K562 (cell line): ENCODE results near the gene KRTAP5-1.

ENCODE experiments used
- ATF4 ChIP-seq: fragments of 450-650 bp; formaldehyde crosslinking; IDR thresholded peaks from 2 replicates; pipeline ENCODE4 v1.4.0; 2022; ENCODE audit warnings: mild to moderate bottlenecking, moderate library complexity
- CTCF ChIP-seq, 3 experiments: IDR thresholded peaks in 2 of 3; conservative IDR thresholded peaks in 1 of 3; 2 replicates each; pipeline ENCODE4 v1.5.1; 2011 to 2012; ENCODE audit warnings: low read length in 3 of 3, mild to moderate bottlenecking in 3 of 3, control low read depth in 2 of 3, improper control_type of control experiment in 1 of 3, inconsistent platforms in 1 of 3, low read depth in 1 of 3, mixed read lengths in 1 of 3, moderate library complexity in 1 of 3; ENCODE audit not compliant: insufficient read depth in 2 of 3
- DPF2 ChIP-seq: fragments of 450-650 bp; IDR thresholded peaks from 2 replicates; pipeline ENCODE4 v1.6.1; 2016
- E2F1 ChIP-seq: sonication (generic); formaldehyde crosslinking; IDR thresholded peaks from 2 replicates; pipeline ENCODE4 v1.8.1; 2023; ENCODE audit warnings: mild to moderate bottlenecking, missing genetic modification reagents, moderate library complexity
- HDAC1 ChIP-seq, 2 experiments: fragments of 450-650 bp; IDR thresholded peaks; 2 replicates each; pipeline ENCODE4 v1.6.1; 2016 to 2017; ENCODE audit warnings: inconsistent platforms in 1 of 2, mild to moderate bottlenecking in 1 of 2, moderate library complexity in 1 of 2
- JUN ChIP-seq, 2 experiments: sonication (generic) in 1 of 2; formaldehyde crosslinking in 1 of 2; IDR thresholded peaks; 2 replicates each; pipeline versions ENCODE4 v1.6.1 to v1.8.0; 2012 to 2022; ENCODE audit warnings: borderline replicate concordance in 2 of 2, mild to moderate bottlenecking in 2 of 2, improper control_type of control experiment in 1 of 2, low read depth in 1 of 2, low read length in 1 of 2, missing genetic modification reagents in 1 of 2
- NFE2 ChIP-seq: IDR thresholded peaks from 2 replicates; pipeline ENCODE4 v1.6.1; 2014; ENCODE audit warnings: antibody characterized with exemption, low read depth
- PHF8 ChIP-seq: fragments of 200-600 bp; sonication (generic); IDR thresholded peaks from 2 replicates; pipeline ENCODE4 v1.6.1; 2012; ENCODE audit warnings: mixed run types, mild to moderate bottlenecking, inconsistent platforms, low read length, moderate library complexity, borderline replicate concordance
- POLR2A ChIP-seq: fragments of 450-650 bp; conservative IDR thresholded peaks from 2 replicates; pipeline ENCODE4 v1.6.1; 2016
- POLR2AphosphoS5 ChIP-seq: IDR thresholded peaks from 2 replicates; pipeline ENCODE4 v1.6.1; 2011; ENCODE audit warnings: mild to moderate bottlenecking, low read depth, low read length, moderate library complexity; ENCODE audit not compliant: control insufficient read depth, insufficient read depth
- ZBTB11 ChIP-seq, 3 experiments: fragments of 200-800 bp in 1 of 3; fragments of 250-450 bp in 1 of 3; fragments of 450-650 bp in 1 of 3; sonication (Bioruptor Pico) in 1 of 3; sonication (Bioruptor generic) in 1 of 3; formaldehyde crosslinking in 1 of 3; IDR thresholded peaks; 2 replicates each; pipeline versions ENCODE4 v1.6.1 to v1.8.0; 2016 to 2022; ENCODE audit warnings: mild to moderate bottlenecking in 2 of 3, missing genetic modification characterization in 2 of 3, missing compliant biosample characterization in 1 of 3, moderate library complexity in 1 of 3
- ZBTB17 ChIP-seq: fragments of 450-650 bp; formaldehyde crosslinking; IDR thresholded peaks from 2 replicates; pipeline ENCODE4 v1.4.0; 2020; ENCODE audit warnings: mild to moderate bottlenecking
- ZNF316 ChIP-seq: fragments of 450-650 bp; IDR thresholded peaks from 2 replicates; pipeline ENCODE4 v1.6.1; 2016

GRCh38 chr11:1592628-1593027, 7.5 kb upstream of the KRTAP5-1 start:
- TF ChIP-seq ZBTB11 (CRISPR knock-in tag; IDR thresholded peaks at IDR 0.05) (no peak), POLR2A (no peak), ZNF316 (no peak), POLR2AphosphoS5 (no peak), DPF2 (no peak), PHF8 (no peak), CTCF (IDR thresholded peaks at IDR 0.05 in 2 of 3, conservative IDR thresholded peaks at IDR 0.05 in 1 of 3; ENCODE audit: insufficient read depth in 2 of 3, low read depth in 1 of 3, low read length in 3 of 3) (no peak), NFE2 (no peak), HDAC1 (IDR thresholded peaks at IDR 0.05) (no peak), E2F1 (CRISPR knock-in tag) (no peak), ZBTB17 (CRISPR knock-in tag) (no peak), JUN (IDR thresholded peaks at IDR 0.05; ENCODE audit: borderline replicate concordance, low read depth, low read length) (no peak), JUN (CRISPR knock-in tag; IDR thresholded peaks at IDR 0.05; ENCODE audit: borderline replicate concordance) (no peak), ATF4 (CRISPR knock-in tag) (no peak)
